HT-29 (cell line): ENCODE results near the gene MATN3. TPM values are rescaled to one million over a fixed set of nuclear protein-coding genes. Genes with fewer than 3 reads are reported as not detected.

Experiments
- total RNA-seq: library from RNA; depleted of rRNA; stranded (reverse); fragments of >200 nt; shearing (Covaris generic); gene quantifications from 2 replicates; pipeline ENCODE4 v1.2.3, GENCODE V29; 2014; rRNA removed

The MATN3 gene
- total RNA-seq, 1 experiment from 2014 or later = 1.0 TPM

Other genes with a start within 250 kb of the MATN3 start
- gene TTC32, start 110.7 kb downstream of the MATN3 start, total RNA-seq = 7.0 and 9.7 TPM in 2 replicates
- gene WDR35, start 22.6 kb downstream of the MATN3 start, total RNA-seq = 3.9 and 4.4 TPM in 2 replicates
- gene LAPTM4A, start 39.0 kb upstream of the MATN3 start, total RNA-seq = 22.7 and 26.8 TPM in 2 replicates
- 304 and 307 TPM in 2 replicates for gene SDC1, start 212.5 kb upstream of the MATN3 start, total RNA-seq